ENCODE measurements around the gene SSU72. TPM values are rescaled to one million over a fixed set of nuclear protein-coding genes. Genes with fewer than 3 reads are reported as not detected.
"Not testable (repeated sequence)": the region's sequence is repeated elsewhere in the genome, so short reads cannot be mapped to it uniquely, and the experiment has no call there.

The SSU72 gene
- total RNA-seq, 1 experiment from 2014 or later = 130 TPM

- DNase-seq (ENCODE audit: low spot score) = no peak
Observed at GRCh38 chr1:1542766-1543705, 31.6 kb downstream of the SSU72 start.

- no peak for DNase-seq (ENCODE audit: low spot score)
Observed at GRCh38 chr1:1541956-1542765, 32.5 kb downstream of the SSU72 start.

GRCh38 chr1:1540818-1541628 is 33.6 kb downstream of the SSU72 start:
- DNase-seq (ENCODE audit: low spot score) = no peak

GRCh38 chr1:1540090-1540817 is 34.4 kb downstream of the SSU72 start, which contains the start of gene TMEM240:
TMEM240 (minus strand) TSS chr1:1540624; CDS start chr1:1540346, 278 bp downstream.
- DNase-seq (ENCODE audit: low spot score) = no peak

GRCh38 chr1:1539310-1540089 is 35.2 kb downstream of the SSU72 start:
- no peak for DNase-seq (ENCODE audit: low spot score)

- DNase-seq (ENCODE audit: low spot score) = no peak
Observed at GRCh38 chr1:1538989-1539309, 35.7 kb downstream of the SSU72 start.

- DNase-seq (ENCODE audit: low spot score) = no peak
Observed at GRCh38 chr1:1538334-1538733, 36.3 kb downstream of the SSU72 start.

GRCh38 chr1:1537626-1538250 is 36.9 kb downstream of the SSU72 start:
- no peak for DNase-seq (ENCODE audit: low spot score)

- no peak for DNase-seq (ENCODE audit: low spot score)
Observed at GRCh38 chr1:1536938-1537546, 37.6 kb downstream of the SSU72 start.

- DNase-seq (ENCODE audit: low spot score) = no peak
Observed at GRCh38 chr1:1536019-1536937, 38.4 kb downstream of the SSU72 start.

- DNase-seq (ENCODE audit: low spot score) = no peak
Observed at GRCh38 chr1:1535201-1536018, 39.3 kb downstream of the SSU72 start.

GRCh38 chr1:1534401-1535154 is 40.1 kb downstream of the SSU72 start:
- DNase-seq (ENCODE audit: low spot score) = no peak

GRCh38 chr1:1533894-1534291 is 40.8 kb downstream of the SSU72 start:
- DNase-seq (ENCODE audit: low spot score) = not testable (repeated sequence)

GRCh38 chr1:1533176-1533893 is 41.3 kb downstream of the SSU72 start:
- not testable (repeated sequence) for DNase-seq (ENCODE audit: low spot score)

- no peak for DNase-seq (ENCODE audit: low spot score)
Observed at GRCh38 chr1:1531947-1532346, 42.7 kb downstream of the SSU72 start.

GRCh38 chr1:1529936-1530335 is 44.7 kb downstream of the SSU72 start:
- DNase-seq (ENCODE audit: low spot score) = no peak
